H1 (cell line): ENCODE measurements around the gene CSF3R. TPM values are rescaled to one million over a fixed set of nuclear protein-coding genes. Genes with fewer than 3 reads are reported as not detected.
A peak's percentile ranks its signal among the peaks of the same experiment; 100 is the strongest.

ENCODE experiments used
- CTCF ChIA-PET: fragments of 300-600 bp; sonication (Branson Sonifier 250); formaldehyde crosslinking; loops from one replicate; lab custom pipeline; 2021; ENCODE audit not compliant: partially characterized antibody; lab: Charles Lee
- POLR2A ChIA-PET: fragments of 300-600 bp; sonication (Branson Sonifier 250); formaldehyde crosslinking; loops from one replicate; lab custom pipeline; 2021; ENCODE audit warnings: inconsistent platforms; ENCODE audit not compliant: partially characterized antibody; lab: Charles Lee
- DNase-seq, 2 experiments: peaks; one replicate each; pipeline versions ENCODE4 v3.0.0 to v3.0.0-alpha.2; 2010 to 2022; ENCODE audit warnings: low spot score in 2 of 2, low read depth in 1 of 2, mixed read lengths in 1 of 2
- FAIRE-seq: peaks from 2 replicates; lab custom pipeline; 2011; peaks lifted over from hg19 to GRCh38; lab: Jason Lieb, UNC
- H2AFZ ChIP-seq: 2 replicates; pipeline ENCODE4 v1.8.1; 2012; ENCODE audit warnings: low read length, inconsistent platforms
- H2AK5ac ChIP-seq: 2 replicates; pipeline ENCODE4 v1.6.1; 2013; ENCODE audit warnings: low read depth, low read length
- H2BK120ac ChIP-seq: replicated peaks from 2 replicates; pipeline ENCODE3; 2013; ENCODE audit warnings: low read depth, low read length, inconsistent platforms
- H2BK12ac ChIP-seq: 2 replicates; pipeline ENCODE4 v1.6.1; 2013; ENCODE audit warnings: low read depth, low read length
- H2BK15ac ChIP-seq: 2 replicates; pipeline ENCODE4 v1.6.1; 2013; ENCODE audit warnings: low read length
- H2BK20ac ChIP-seq: 2 replicates; pipeline ENCODE4 v1.6.1; 2013; ENCODE audit warnings: low read length
- H2BK5ac ChIP-seq: 2 replicates; pipeline ENCODE4 v1.6.1; 2013; ENCODE audit warnings: low read depth, low read length
- H3K14ac ChIP-seq: 2 replicates; pipeline ENCODE4 v1.6.1; 2013; ENCODE audit warnings: inconsistent platforms; ENCODE audit not compliant: insufficient read length
- H3K18ac ChIP-seq: 2 replicates; pipeline ENCODE4 v1.6.1; 2013; ENCODE audit warnings: low read length; ENCODE audit errors: extremely low read depth
- H3K23ac ChIP-seq: 2 replicates; pipeline ENCODE4 v1.6.1; 2013; ENCODE audit warnings: inconsistent platforms; ENCODE audit not compliant: insufficient read length
- H3K23me2 ChIP-seq: 2 replicates; pipeline ENCODE4 v1.6.1; 2013; ENCODE audit warnings: low read depth, low read length
- H3K27ac ChIP-seq: 2 replicates; pipeline ENCODE4 v1.6.1; 2011; ENCODE audit warnings: low read depth, low read length, inconsistent platforms
- H3K27me3 ChIP-seq, 4 experiments: replicated peaks in 1 of 4; 1 replicate in 1 of 4; 2 replicates in 3 of 4; pipeline versions ENCODE4 v1.6.1 to v1.8.1; 2011 to 2013; ENCODE audit warnings: low read length in 3 of 4, mild to moderate bottlenecking in 3 of 4, inconsistent platforms in 2 of 4, mixed read lengths in 2 of 4, moderate library complexity in 1 of 4; ENCODE audit not compliant: control insufficient read depth in 3 of 4, insufficient read depth in 3 of 4; ENCODE audit errors: extremely low read depth in 1 of 4
- H3K36me3 ChIP-seq, 4 experiments: 2 replicates each; pipeline versions ENCODE4 v1.6.1 to v1.8.1; 2011 to 2013; ENCODE audit warnings: mild to moderate bottlenecking in 4 of 4, low read length in 3 of 4, moderate library complexity in 2 of 4, control low read depth in 1 of 4, inconsistent platforms in 1 of 4; ENCODE audit not compliant: insufficient read depth in 4 of 4, control insufficient read depth in 2 of 4
- H3K4ac ChIP-seq: replicated peaks from 2 replicates; pipeline ENCODE3; 2013; ENCODE audit warnings: low read length, low read depth, mixed read lengths, inconsistent platforms; ENCODE audit not compliant: insufficient read length
- H3K4me1 ChIP-seq, 4 experiments: replicated peaks in 1 of 4; 1 replicate in 1 of 4; 2 replicates in 3 of 4; pipeline versions ENCODE4 v1.6.1 to v1.8.1; 2011 to 2013; ENCODE audit warnings: low read length in 3 of 4, inconsistent platforms in 2 of 4, mixed read lengths in 1 of 4; ENCODE audit not compliant: insufficient read depth in 4 of 4, control insufficient read depth in 3 of 4
- H3K4me2 ChIP-seq, 2 experiments: 2 replicates each; pipeline versions ENCODE4 v1.6.1 to v1.8.1; 2011 to 2013; ENCODE audit warnings: low read depth in 2 of 2, low read length in 2 of 2, control low read depth in 1 of 2, inconsistent platforms in 1 of 2, mild to moderate bottlenecking in 1 of 2; ENCODE audit not compliant: insufficient read depth in 1 of 2
- H3K4me3 ChIP-seq, 4 experiments: fragments of 200-600, 300-600 bp in 1 of 4; sonication (generic), shearing (Covaris generic), sonication (Bioruptor Twin) in 1 of 4; 2 replicates each; pipeline versions ENCODE4 v1.5.1 to v1.8.1; 2011 to 2016; ENCODE audit warnings: low read length in 4 of 4, low read depth in 3 of 4, control low read depth in 2 of 4, inconsistent platforms in 2 of 4, mild to moderate bottlenecking in 2 of 4, mixed read lengths in 1 of 4, moderate library complexity in 1 of 4; ENCODE audit not compliant: insufficient read depth in 2 of 4; ENCODE audit errors: extremely low read depth in 1 of 4
- H3K56ac ChIP-seq: replicated peaks from 2 replicates; pipeline ENCODE3; 2013; ENCODE audit warnings: low read depth, mild to moderate bottlenecking, mixed read lengths, low read length, inconsistent platforms; ENCODE audit not compliant: insufficient read length
- H3K79me1 ChIP-seq: 2 replicates; pipeline ENCODE4 v1.6.1; 2013; ENCODE audit warnings: low read depth, low read length, control low read depth
- H3K79me2 ChIP-seq, 2 experiments: 2 replicates each; pipeline versions ENCODE4 v1.6.1 to v1.8.1; 2012 to 2013; ENCODE audit warnings: low read length in 2 of 2, mild to moderate bottlenecking in 2 of 2, inconsistent platforms in 1 of 2; ENCODE audit not compliant: insufficient read depth in 2 of 2, control insufficient read depth in 1 of 2
- H3K9ac ChIP-seq, 4 experiments: replicated peaks in 1 of 4; 1 replicate in 1 of 4; 2 replicates in 3 of 4; pipeline versions ENCODE4 v1.6.1 to v1.8.1; 2011 to 2013; ENCODE audit warnings: low read depth in 3 of 4, low read length in 3 of 4, control low read depth in 2 of 4, mild to moderate bottlenecking in 2 of 4, moderate library complexity in 2 of 4, inconsistent platforms in 1 of 4; ENCODE audit errors: extremely low read depth in 1 of 4
- H3K9me3 ChIP-seq, 2 experiments: 2 replicates each; pipeline versions ENCODE4 v1.6.1 to v1.8.1; 2012 to 2013; ENCODE audit warnings: mild to moderate bottlenecking in 2 of 2, moderate library complexity in 2 of 2, control low read depth in 1 of 2, inconsistent platforms in 1 of 2, low read depth in 1 of 2, low read length in 1 of 2, mixed read lengths in 1 of 2; ENCODE audit not compliant: insufficient read depth in 2 of 2
- H4K20me1 ChIP-seq, 2 experiments: replicated peaks in 1 of 2; 2 replicates each; pipeline versions ENCODE3 to v1.8.1; 2011 to 2013; ENCODE audit warnings: inconsistent platforms in 2 of 2, low read length in 2 of 2, mild to moderate bottlenecking in 1 of 2; ENCODE audit not compliant: insufficient read depth in 2 of 2, control insufficient read depth in 1 of 2
- H4K5ac ChIP-seq: 2 replicates; pipeline ENCODE4 v1.6.1; 2013; ENCODE audit warnings: low read length, low read depth, mixed read lengths, inconsistent platforms; ENCODE audit not compliant: insufficient read length
- H4K8ac ChIP-seq: 2 replicates; pipeline ENCODE4 v1.8.0; 2013; ENCODE audit warnings: mild to moderate bottlenecking, moderate library complexity, low read length, inconsistent platforms; ENCODE audit not compliant: insufficient read depth; ENCODE audit errors: extremely low read depth
- H4K91ac ChIP-seq: replicated peaks from 2 replicates; pipeline ENCODE3; 2013; ENCODE audit warnings: low read length, mixed read lengths, inconsistent platforms; ENCODE audit not compliant: insufficient read length
- BACH1 ChIP-seq: IDR thresholded peaks from 2 replicates; pipeline ENCODE4 v1.6.1; 2012; ENCODE audit warnings: low read length, improper control_type of control experiment
- BRCA1 ChIP-seq: IDR thresholded peaks from 2 replicates; pipeline ENCODE4 v1.6.1; 2012; ENCODE audit warnings: low read depth, low read length, improper control_type of control experiment
- CBX5 ChIP-seq: fragments of 300-800, 300-1000 bp; sonication (generic); IDR thresholded peaks from 2 replicates; pipeline ENCODE4 v1.7.1; 2016; ENCODE audit warnings: antibody characterized with exemption, low read length, low read depth
- CREB1 ChIP-seq: IDR thresholded peaks from 2 replicates; pipeline ENCODE4 v1.6.1; 2012; ENCODE audit warnings: inconsistent platforms
- EGR1 ChIP-seq: IDR thresholded peaks from 2 replicates; pipeline ENCODE4 v1.6.1; 2011; ENCODE audit warnings: low read depth, low read length, borderline replicate concordance
- GTF2F1 ChIP-seq: IDR thresholded peaks from 2 replicates; pipeline ENCODE4 v1.6.1; 2012; ENCODE audit warnings: low read depth, low read length, improper control_type of control experiment, borderline replicate concordance
- HDAC6 ChIP-seq: IDR thresholded peaks from one replicate; pipeline ENCODE4 v1.7.1; 2012; ENCODE audit warnings: low read depth, mild to moderate bottlenecking, inconsistent platforms, low read length, moderate library complexity
- RBBP5 ChIP-seq: IDR thresholded peaks from 2 replicates; pipeline ENCODE4 v1.7.1; 2012; ENCODE audit warnings: low read depth, mild to moderate bottlenecking, inconsistent platforms, low read length, moderate library complexity, borderline replicate concordance
- SIN3A ChIP-seq, 2 experiments: IDR thresholded peaks in 1 of 2; conservative IDR thresholded peaks in 1 of 2; 2 replicates each; pipeline ENCODE4 v1.6.1; 2011 to 2012; ENCODE audit warnings: low read length in 2 of 2, improper control_type of control experiment in 1 of 2, low read depth in 1 of 2, mild to moderate bottlenecking in 1 of 2
- SP1 ChIP-seq: IDR thresholded peaks from 2 replicates; pipeline ENCODE4 v1.6.1; 2011; ENCODE audit warnings: low read depth, low read length
- TBP ChIP-seq: IDR thresholded peaks from 2 replicates; pipeline ENCODE4 v1.6.1; 2011; ENCODE audit warnings: low read depth, low read length, improper control_type of control experiment
- WGBS, 2 experiments: shearing (Covaris generic) in 1 of 2; methylation state at CpG; one replicate each; pipeline versions ENCODE4 v1.1.6 to v1.1.7; 2013 to 2015; ENCODE audit warnings: low lambda C conversion rate in 2 of 2, mixed read lengths in 2 of 2, inconsistent platforms in 1 of 2, low coverage in 1 of 2, missing lambda C conversion rate in 1 of 2; ENCODE audit not compliant: insufficient replicate concordance in 2 of 2, insufficient coverage in 1 of 2, insufficient read length in 1 of 2; ENCODE audit errors: extremely low coverage in 1 of 2, missing lambda C conversion rate in 1 of 2; 5-methylcytosine and 5-hydroxymethylcytosine counted together
- polyA plus RNA-seq, 7 experiments: library from polyadenylated mRNA; depleted of rRNA in 3 of 7; stranded (reverse) in 5 of 7; unstranded in 2 of 7; fragments of >200 nt in 5 of 7; fragments of 200-250 nt in 2 of 7; gene quantifications; 1 replicate in 5 of 7; 2 replicates in 1 of 7; 4 replicates in 1 of 7; pipeline versions ENCODE4 v1.2.1 to v1.2.3, GENCODE V29; 2011 to 2013; ENCODE audit warnings: missing spikeins in 2 of 7, mixed read lengths in 2 of 7
- total RNA-seq: library from RNA; stranded (reverse); fragmentation: NEBNext Ultra II Directional; extraction: Animal tissue kit (Norgen Biotek cat#: 25700); gene quantifications from 2 replicates; pipeline ENCODE4 v1.2.1, GENCODE V29; 2021
- TF ChIP-seq, protein P1 (sequence below): IDR thresholded peaks from 2 replicates; pipeline ENCODE4 v1.6.1; 2012; ENCODE audit warnings: inconsistent platforms

Gene CSF3R
- total and polyA plus RNA-seq, 2 of the 8 experiments (the other 6 are each of a cell fraction or from before 2014, with no cell fraction given) = not detected

DNA sequence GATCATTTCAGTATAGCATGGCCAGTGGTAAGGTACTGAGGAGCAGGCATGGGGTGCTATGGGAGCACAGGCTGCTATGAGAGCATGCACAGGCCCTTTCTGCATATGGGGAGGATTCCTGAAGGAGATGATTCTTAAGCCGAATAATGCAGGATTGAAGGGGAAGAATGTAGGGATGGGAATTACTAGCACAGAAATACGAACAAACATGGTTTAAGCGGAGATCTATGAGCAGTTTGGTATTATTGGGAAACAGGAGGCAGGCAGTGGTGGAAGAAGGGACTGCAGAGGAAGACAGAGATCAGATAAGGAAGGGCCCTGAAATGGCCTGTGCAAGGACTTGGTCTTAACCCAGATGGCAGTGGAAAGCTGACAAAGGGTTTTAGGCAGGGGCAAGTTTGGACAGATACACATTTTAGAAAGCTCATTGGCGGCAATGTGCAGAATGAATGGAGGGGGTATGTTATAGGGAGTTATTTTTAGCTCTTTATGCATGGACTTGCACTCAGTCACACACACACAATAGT is 34.1 kb downstream of the CSF3R start:
- H2AFZ ChIP-seq = no peak overlapping the region
- POLR2A ChIA-PET = interaction anchor here (0.7 to 3.5 kb wide), 3 partner anchors 8 to 14 kb away, joined by 3 to 43 read pairs (median 3); partner anchors contain the start of gene MRPS15

More for the DNA sequence above, 34.1 kb downstream of the CSF3R start:
- no peak overlapping the region for H2BK120ac ChIP-seq
- no peak overlapping the region for H4K8ac ChIP-seq
- H3K9me3 ChIP-seq = no peaks in the 10 kb centered on the region
- H4K5ac ChIP-seq = no peak overlapping the region
- 86% methylated on average over 4 of the region's 4 CpGs; no CpG with 5 or more reads in 1 of the 2 experiments for WGBS, 2 experiments
- H3K79me1 ChIP-seq = no peaks in the 10 kb centered on the region
- no peaks in the 10 kb centered on the region; the same call in 1 of the 2 replicates for H3K23me2 ChIP-seq
- DNase-seq (no peak), FAIRE-seq (no peak)
- H3K4me1 ChIP-seq = no peaks in the 10 kb centered on the region; a peak in 1 of 7 replicates
- peak overlapping the region in 1 of 4 experiments; percentile 7; a peak in 1 of 7 replicates for H3K9ac ChIP-seq
- no peaks in the 10 kb centered on the region for H3K79me2 ChIP-seq
- no peak overlapping the region for H3K27ac ChIP-seq
- H2BK12ac ChIP-seq = no peak overlapping the region
- H3K36me3 ChIP-seq = no peaks in the 10 kb centered on the region
- no peaks in the 10 kb centered on the region for H3K27me3 ChIP-seq
- H3K56ac ChIP-seq = no peak overlapping the region
- H3K23ac ChIP-seq = no peak overlapping the region
- H2BK20ac ChIP-seq = no peak overlapping the region
- CTCF ChIA-PET = interaction anchor here (0.6 to 3.5 kb wide), 4 partner anchors 11 to 25 kb away, joined by 4 to 11 read pairs (median 6); partner anchors contain the start of gene MRPS15
- H2BK15ac ChIP-seq = no peak overlapping the region
- TF ChIP-seq GTF2F1 (no peak), SIN3A (conservative IDR thresholded peaks at IDR 0.05 in 1 of 2, IDR thresholded peaks at IDR 0.05 in 1 of 2; ENCODE audit: low read depth in 1 of 2, low read length in 2 of 2) (no peak), EGR1 (no peak), BACH1 (no peak), RBBP5 (no peak), SP1 (no peak), BRCA1 (no peak), CBX5 (no peak), HDAC6 (no peak), TBP (no peak), CREB1 (no peak)
- TF ChIP-seq, protein P1, sequence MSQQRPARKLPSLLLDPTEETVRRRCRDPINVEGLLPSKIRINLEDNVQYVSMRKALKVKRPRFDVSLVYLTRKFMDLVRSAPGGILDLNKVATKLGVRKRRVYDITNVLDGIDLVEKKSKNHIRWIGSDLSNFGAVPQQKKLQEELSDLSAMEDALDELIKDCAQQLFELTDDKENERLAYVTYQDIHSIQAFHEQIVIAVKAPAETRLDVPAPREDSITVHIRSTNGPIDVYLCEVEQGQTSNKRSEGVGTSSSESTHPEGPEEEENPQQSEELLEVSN = no peak
- TF ChIP-seq, all 59 proteins: peak for 0
- H3K4me2 ChIP-seq = no peak overlapping the region
- H3K18ac ChIP-seq = no peak overlapping the region
- no peak overlapping the region for H3K4me3 ChIP-seq
- H4K91ac ChIP-seq = no peak overlapping the region
- H4K20me1 ChIP-seq = no peaks in the 10 kb centered on the region
- H2BK5ac ChIP-seq = no peak overlapping the region
- no peak overlapping the region for H3K14ac ChIP-seq
- H2AK5ac ChIP-seq = no peak overlapping the region
- no peak overlapping the region for H3K4ac ChIP-seq
